ENCODE results near the gene TBC1D8. TPM values are rescaled to one million over a fixed set of nuclear protein-coding genes. Genes with fewer than 3 reads are reported as not detected.

The TBC1D8 gene
- total RNA-seq, 6 experiments from 2014 or later, result 1.2 to 2.0 (median 1.5) TPM

- no peak for TF ChIP-seq CTCF (IDR thresholded peaks at IDR 0.05)
- peak; percentile 94 for DNase-seq
- no peaks in the 10 kb centered on the region for H3K36me3 Mint-ChIP-seq (ENCODE audit: low read depth)
- no peaks in the 10 kb centered on the region for H3K9me3 Mint-ChIP-seq
- peak overlapping the region; percentile 78 for H3K4me3 Mint-ChIP-seq
- peaks cover 53% of the 10 kb centered on the region for H3K4me1 Mint-ChIP-seq (ENCODE audit: low read depth)
- H3K27me3 Mint-ChIP-seq (ENCODE audit: insufficient read depth), result no peaks in the 10 kb centered on the region; the same call in 1 of the 2 replicates
- H3K27ac Mint-ChIP-seq, result peak overlapping the region; percentile 93
Observed at GRCh38 chr2:100957996-100958653, 193.1 kb downstream of the TBC1D8 start.

Other genes with a start within 250 kb of the TBC1D8 start
- gene RPL31, start 149.1 kb downstream of the TBC1D8 start, total RNA-seq (2021; fragmentation: NEBNext Ultra II Directional; extraction: Animal tissue kit (Norgen Biotek cat#: 25700)), result 1,000 to 10,000 TPM in 5 of 6 experiments, 100 to 1,000 TPM in 1; 947 to 1,348 (median 1,137) TPM
- 10 to 100 TPM; 38.1 to 53.8 (median 43.0) TPM for gene CNOT11, start 101.5 kb upstream of the TBC1D8 start, total RNA-seq (2021; fragmentation: NEBNext Ultra II Directional; extraction: Animal tissue kit (Norgen Biotek cat#: 25700))
- gene RNF149, start 157.3 kb upstream of the TBC1D8 start, total RNA-seq (2021; fragmentation: NEBNext Ultra II Directional; extraction: Animal tissue kit (Norgen Biotek cat#: 25700)), result 10 to 100 TPM; 24.6 to 33.4 (median 26.0) TPM
- not detected for gene CREG2, start 236.1 kb upstream of the TBC1D8 start, total RNA-seq (2021; fragmentation: NEBNext Ultra II Directional; extraction: Animal tissue kit (Norgen Biotek cat#: 25700))